ENCODE results near the gene PROK1.

DNA sequence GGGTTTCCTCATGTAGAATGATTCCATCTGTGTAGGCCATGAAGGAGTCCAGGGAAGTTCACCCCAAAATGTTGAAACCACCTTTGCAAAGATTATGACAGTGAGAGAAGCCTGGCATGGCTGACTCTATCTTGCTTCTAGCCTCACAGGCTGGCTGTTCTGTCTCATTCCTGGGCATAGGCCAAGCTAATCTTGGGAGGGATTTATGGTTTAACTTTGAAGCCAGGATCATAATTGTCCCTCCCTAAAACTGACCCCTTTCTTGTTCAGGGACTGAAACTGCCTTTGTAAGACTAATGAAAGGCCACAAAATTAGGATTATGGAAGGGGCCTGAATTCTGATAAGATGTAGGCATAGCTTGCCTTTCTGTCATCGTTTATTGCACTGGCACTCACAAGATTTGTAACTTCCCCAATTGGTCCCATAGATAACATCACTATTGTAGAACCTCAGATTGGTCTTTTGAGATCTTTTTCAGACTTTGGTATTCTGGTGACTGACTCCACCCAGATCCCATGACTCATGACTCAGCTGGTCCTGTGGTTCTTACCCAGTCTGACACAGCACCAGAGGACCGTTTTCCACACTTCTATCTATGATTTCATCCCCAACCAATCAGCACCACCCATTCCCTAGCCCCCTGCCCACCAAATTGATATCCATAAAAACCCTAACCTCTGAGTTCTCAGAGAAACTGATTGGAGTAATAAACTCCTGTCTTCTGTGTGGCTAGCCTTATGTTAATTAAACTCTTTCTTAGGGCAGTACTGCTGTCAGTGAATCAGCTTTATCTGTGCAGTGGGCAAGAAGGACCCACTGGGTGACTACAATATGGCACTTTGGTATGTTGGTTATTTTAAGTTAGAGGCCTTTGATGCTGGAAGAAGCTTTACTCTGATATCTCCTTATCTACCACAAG, 29.8 kb upstream of the PROK1 start:
- TF ChIP-seq GATA3 (IDR thresholded peaks at IDR 0.05; ENCODE audit: low read depth, low read length) (no peak), GATA2 (IDR thresholded peaks at IDR 0.05; ENCODE audit: low read depth, low read length) (no peak)

All from SH-SY5Y (cell line).